GM19099 (cell line): Measurements from ENCODE around the gene DCTN2.
A peak's percentile ranks its signal among the peaks of the same experiment; 100 is the strongest.

Experiments used
- POLR2A ChIP-seq: IDR thresholded peaks from 3 replicates; pipeline ENCODE4 v1.6.1; 2011; ENCODE audit warnings: low read depth; ENCODE audit not compliant: insufficient read length; ENCODE audit errors: extremely low read depth

Gene DCTN2

DNA sequence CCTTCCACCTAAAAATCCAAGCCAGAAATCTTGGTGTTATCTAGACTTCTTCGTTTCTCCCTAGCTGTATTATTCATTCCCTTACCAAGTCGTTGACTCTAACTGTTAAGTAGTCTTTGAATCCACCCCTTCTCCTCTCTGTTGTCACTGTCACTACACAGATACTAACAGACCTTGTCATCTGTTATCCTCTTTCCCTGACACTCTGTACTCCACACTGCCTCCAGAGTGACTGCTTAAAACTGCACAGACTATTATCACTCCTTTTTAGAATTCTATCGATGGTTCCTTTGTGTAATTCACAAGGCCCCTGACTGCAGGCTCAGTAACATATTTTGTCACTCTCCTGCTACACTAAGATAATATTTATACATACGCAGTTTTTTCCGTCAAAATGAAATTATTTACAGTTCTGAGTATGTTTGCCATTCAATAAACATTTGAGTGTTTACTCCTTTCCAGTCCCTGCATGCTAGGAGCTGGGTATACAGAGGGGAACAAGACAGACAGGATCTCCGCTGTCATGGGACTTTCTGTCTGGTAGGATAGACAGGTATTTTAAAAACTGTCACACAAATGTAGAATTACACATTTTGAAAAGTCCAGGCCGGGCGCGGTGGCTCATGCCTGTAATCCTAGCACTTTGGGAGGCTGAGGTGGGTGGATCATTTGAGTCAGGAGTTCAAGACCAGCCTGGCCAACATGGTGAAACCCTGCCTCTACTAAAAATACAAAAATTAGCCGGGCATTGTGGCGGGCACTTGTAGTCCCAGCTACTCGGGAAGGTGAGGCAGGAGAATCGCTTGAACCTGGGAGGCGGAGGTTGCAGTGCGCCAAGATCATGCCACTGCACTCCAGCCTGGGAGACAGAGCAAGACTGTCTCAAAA, 55.4 kb downstream of the DCTN2 start:
- no peak for TF ChIP-seq POLR2A

- TF ChIP-seq POLR2A = no peak
Measured at GRCh38 chr12:57490126-57490525, 56.9 kb downstream of the DCTN2 start.

DNA sequence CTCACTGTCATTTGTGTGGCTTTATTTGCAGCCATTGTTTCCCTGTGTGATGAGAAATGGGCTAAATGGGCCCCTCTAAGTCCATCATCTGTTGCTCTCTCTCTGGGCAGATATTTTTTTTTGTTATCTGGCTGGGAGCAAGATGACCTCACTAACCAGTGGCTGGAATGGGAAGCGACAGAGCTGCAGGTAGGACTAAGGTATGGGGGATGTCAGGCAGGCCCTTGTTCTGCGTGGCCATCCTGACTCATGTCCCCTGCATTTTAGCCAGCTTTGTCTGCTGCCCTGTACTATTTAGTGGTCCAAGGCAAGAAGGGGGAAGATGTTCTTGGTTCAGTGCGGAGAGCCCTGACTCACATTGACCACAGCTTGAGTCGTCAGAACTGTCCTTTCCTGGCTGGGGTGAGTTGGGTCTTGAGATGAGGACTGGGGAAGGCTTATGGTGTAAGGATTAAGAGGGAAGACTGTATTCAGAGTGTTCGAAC, 57.8 kb downstream of the DCTN2 start:
- no peak for TF ChIP-seq POLR2A

DNA sequence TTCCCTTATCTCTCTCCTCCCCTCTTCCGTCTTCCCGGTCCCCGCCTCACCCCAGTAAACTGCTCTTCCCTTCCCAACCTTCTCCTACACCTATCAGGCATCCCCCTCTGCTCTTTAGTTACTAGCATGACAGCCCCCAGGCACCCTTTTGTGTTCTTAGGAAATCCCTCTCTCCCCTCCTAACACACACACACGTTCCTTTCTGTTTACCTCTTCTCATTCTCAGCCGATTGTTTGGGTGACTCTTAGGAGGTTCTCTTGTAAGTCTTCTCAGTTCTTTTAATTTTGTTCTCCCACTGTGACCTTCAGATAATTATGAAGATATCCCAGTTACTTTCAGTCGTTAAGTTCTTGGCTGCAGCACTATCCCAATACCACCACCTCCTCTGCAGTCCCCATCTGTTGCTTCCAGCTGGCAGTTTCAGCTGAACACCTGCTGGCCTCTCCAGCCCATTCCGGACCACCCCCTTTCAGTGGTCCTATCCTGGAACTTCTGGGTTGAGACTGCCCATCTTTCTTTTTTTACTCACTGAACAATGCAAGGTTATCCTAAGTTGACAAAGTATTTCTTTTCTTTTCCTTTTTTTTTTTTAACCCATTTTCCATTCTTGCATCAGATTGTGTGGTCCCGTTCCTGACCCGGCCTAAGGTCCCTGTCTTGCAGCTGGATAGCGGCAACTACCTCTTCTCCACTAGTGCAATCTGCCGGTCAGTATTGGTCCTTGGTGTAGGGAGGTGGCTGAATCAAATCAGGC, 58.4 kb downstream of the DCTN2 start:
- TF ChIP-seq POLR2A = no peak

DNA sequence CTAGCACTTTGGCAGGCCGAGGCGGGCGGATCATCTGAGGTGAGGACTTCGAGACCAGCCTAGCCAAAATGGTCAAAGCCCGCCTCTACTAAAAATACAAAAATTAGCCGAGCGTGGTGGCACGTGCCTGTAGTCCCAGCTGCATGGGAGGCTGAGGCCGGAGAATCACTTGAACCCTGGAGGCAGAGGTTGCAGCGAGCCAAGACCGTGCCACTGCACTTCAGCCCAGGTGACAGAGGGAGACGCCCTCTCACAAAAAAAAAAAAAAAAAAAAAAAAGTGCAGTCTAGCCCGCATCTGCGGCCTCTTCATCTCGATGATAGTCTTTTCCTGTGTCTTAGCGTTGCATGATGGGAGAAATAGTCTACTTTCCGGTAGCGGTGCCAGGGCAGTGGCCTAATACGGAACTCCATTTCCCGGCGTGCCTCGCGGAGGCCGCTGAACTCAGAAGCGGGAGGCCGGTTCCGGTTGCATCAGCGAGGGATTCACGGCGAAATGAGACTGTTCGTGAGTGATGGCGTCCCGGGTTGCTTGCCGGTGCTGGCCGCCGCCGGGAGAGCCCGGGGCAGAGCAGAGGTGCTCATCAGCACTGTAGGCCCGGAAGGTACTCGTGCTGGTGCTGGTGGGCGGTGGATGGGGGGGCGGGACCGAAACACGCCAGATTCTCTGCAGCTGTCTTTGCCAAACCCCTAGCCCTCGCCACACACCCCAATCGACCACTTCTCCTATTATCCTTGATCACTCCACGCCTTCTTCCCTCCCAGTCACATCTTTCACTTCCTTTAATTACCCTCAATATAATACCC, 59.2 kb downstream of the DCTN2 start, which contains the start of gene MARS1:
TSS of gene MARS1 (plus strand) at position 472 of the 805 bp plus-strand sequence. CDS start at position 495, 23 bp downstream.
- TF ChIP-seq POLR2A = peak; percentile 86

- TF ChIP-seq POLR2A = no peak
Measured at GRCh38 chr12:57487055-57487596, 59.9 kb downstream of the DCTN2 start.

- TF ChIP-seq POLR2A = no peak
Measured at GRCh38 chr12:57485695-57486094, 61.3 kb downstream of the DCTN2 start.

GRCh38 chr12:57483466-57483865, 63.5 kb downstream of the DCTN2 start:
- no peak for TF ChIP-seq POLR2A

DNA sequence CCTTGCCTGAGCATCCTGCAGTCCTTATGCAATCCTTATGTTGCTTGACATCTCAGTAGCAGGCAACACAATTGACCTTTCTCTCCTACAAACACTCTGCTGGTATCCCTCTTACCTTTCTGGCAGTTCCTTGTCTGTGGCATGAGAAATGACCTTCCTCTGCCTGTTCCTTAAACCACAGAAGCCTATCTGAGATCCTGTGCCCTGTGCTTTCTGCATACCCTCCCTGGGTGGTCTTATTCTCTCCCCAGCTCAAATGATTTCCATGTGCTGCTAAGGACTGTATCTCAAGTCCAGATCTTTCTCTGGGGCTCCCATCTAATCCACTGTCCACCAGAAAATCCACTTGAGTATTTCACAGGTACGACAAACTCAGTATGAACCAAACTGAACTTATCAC, 65.3 kb downstream of the DCTN2 start:
- no peak for TF ChIP-seq POLR2A
